NCI-H2227 (cell line): Measurements from ENCODE around the gene PCBD2.
A peak's percentile ranks its signal among the peaks of the same experiment; 100 is the strongest.
"Not testable (repeated sequence)": the region's sequence is repeated elsewhere in the genome, so short reads cannot be mapped to it uniquely, and the experiment has no call there.

Experiments
- DNase-seq: peaks from one replicate; lab custom pipeline; 2025; ENCODE audit not compliant: unreplicated experiment; lab: John Stamatoyannopoulos, UW

Gene PCBD2

DNA sequence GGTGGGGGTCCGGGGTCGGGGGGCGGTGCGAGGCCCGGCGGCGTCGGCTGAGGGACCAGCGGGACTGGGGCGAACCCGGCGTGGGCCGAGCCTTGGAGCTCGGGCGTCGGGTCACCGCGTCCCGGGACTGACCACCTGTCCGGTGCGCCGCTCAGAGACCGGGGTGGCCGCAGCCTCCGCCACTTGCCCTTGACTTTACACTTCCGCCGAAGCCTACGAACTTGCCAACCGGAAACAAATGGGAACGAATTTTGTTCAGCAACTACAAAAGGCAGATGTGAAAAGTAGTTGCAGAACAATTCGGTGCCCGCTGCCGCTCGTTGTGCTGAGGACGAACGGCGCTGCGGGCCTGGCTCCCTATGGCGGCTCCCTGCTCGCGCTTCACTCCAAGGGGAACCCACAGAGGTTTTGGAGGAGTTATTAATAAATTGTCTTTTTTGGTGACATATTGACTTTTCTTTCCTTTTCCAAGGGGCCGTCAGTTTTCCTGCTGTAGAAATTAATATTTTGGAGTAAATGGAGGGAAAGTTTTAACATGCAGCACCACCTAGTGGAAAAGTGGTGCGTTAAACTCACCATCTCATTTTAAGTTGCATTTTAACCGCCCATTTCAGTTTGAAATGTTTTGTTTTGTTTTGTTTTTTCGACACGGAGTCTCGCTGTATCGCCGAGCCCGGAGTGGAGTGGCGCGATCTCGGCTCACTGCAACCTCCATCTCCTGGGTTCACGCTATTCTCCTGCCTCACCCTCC, 490 bp downstream of the PCBD2 start:
- DNase-seq, result peak; percentile 75

DNA sequence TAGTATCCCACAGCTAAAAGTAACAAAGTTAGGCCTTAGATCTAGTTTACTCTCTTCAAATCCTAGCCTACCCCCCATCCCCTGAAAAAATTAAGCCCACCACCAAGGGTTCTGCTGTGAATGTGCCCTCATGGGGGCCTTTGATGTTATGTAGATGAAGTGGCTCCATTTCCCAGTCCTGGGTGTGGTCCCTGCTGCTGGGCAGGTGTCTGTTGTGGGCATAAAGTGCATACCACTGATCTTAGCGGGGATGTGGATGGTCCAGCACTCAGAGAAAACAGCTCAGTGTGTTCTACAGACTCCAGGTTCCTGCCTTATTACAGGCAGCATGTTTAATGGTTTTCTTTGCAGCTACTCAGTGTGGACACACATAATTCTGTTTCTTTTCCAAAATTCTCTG, 1.9 kb downstream of the PCBD2 start:
- DNase-seq, result no peak

DNA sequence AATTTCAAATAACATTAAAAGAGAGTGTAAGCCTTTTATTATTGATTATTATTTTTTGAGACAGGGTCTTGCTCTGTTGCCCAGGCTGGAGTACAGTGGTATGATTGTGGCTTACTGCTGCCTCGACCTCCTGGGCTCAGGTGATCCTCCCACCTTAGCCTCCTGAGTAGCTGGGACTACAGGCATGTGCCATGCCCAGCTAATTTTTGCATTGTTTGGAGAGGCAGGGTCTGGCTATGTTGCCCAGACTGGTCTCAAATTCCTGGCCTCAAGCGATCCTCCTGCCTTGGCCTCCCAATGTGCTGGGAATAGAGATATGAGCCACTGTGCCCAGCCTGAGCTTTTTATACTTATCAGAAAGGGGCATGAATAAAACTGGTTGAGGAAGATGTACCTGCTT, 5.8 kb downstream of the PCBD2 start:
- not testable (repeated sequence) for DNase-seq

DNA sequence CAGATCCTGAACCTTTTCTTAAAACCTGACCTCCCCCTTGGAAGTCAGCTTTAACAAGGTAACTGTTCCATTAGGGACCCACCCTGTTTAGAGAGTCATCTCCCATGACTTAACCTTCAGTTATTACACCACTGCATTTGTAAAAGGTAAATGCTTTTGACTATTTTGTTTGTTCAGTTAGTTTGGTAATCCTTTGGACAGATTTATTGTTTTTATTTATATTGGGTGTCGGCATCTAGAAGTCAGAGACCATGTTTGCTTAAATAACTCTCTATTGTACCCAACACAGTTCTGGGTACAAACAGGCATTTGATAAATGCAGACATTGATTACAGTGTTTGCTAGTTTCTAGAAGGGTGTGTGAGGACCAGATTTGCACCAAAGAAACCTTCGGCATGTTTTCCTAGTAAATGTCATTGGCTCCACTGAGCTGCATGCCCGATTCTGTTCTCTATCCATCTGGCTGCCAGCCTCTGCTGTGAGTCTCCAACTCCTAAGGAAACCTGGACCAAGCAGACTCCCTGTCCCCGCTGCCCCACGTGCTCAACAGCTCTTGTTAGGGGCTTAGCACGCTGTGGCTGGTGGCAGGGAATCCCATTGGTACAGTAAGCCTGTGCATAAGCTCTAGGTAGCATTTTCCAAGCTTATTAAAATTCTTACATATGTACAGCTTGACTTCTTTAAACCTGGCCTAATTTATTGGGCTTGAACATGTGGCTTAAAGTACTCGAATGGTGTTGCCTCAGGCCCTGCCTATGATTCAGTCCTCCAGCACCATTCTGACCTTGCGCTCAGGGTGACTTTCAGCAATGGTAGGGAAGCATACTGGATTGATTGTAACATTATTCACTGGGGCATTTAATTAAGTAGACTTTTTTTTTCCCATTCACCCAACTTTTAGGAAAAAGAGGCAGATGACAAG, 6.6 kb downstream of the PCBD2 start:
- DNase-seq, result no peak

DNA sequence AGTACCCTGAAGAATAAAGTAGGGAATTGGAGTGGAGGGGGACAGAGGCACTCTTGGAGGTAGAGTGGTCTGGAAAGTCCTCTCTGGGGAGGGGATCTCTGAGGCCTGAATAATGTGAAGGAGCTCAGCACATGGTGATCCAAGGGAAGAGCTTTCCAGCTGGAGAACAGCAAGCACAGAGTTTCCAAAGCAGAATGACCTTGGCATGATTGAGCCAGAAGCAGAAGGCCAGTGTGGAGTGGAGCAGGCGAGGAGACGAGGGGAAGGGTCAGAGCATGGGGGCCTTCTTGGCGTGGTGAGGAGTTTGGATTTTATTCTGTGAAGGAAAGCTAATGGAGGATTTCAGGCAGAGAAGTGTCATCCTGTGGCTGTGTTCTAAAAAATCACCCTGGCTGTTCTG, 8.3 kb downstream of the PCBD2 start:
- DNase-seq, result no peak

DNA sequence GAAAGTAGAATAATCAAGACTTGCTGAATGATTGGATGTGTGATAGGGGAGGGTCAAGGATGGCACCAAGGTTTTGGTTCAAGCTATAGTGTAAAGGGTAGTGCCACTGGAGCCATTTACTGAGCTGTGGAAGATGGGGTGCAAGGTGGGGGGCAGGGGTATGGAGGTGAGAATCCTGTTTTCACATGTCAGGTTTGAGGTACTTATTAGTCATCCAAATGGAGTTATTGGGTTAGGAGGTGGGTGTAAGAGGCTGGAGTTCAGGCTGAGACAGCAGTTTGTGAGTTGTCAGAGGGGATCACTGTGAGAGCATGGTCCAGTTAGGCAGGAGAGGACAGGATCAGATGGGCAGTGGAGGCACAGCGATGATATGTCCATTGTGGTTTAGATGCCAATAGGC, 8.9 kb downstream of the PCBD2 start:
- DNase-seq, result no peak

DNA sequence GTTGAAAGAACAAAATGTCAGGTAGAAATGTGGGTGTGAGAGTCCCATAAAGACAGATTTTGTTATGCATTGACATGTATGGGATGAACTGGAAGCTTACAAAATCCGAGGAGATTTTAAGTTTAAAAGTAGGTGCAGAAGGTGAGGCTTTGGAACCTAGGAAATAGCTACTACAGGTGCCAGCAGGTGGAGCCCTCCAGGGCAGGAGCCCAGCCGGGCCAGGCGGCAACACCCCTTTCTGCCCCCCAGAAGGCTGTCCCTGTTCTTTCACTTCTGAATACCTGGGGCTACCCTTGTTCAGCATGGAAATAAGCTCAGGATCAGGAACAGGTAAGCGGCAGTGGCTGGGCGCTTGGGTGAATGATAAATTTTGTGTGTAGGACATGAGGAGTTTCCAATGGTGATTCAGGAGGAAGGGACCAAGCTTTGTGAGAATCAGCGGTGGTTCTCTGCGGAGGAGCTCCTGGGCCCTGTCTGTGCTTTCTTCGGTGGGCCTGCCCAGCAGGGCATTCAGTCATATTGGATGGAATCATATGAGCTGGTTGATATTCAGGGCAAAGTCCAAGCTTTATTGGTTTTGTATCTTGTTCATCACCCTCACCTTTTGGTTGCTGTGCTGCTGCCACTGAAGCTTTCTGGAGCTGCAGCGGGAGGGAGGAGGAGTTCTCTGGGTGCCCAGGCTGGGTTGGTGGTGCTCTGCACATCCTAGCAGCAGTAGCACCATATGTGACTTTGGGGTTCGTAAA, 12.3 kb downstream of the PCBD2 start:
- no peak for DNase-seq

DNA sequence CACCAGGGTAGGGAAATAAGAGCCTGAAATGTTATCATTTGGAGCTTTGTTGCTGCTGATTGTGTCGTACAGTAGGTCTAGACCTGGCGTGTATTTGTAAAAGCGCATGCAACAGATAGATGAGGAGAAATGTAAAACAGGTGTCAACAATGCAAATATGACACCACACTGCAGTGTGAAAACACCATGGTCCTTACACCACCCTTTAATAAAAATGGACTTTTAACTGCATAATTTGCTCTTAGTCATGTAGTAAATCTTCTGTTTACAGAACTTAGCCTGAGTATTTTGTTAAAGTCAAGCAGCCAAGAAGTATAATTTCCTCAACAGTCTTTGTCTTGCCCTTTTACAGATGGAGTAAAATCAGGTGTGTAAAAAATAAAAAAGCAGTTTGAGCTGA, 13.9 kb downstream of the PCBD2 start:
- no peak for DNase-seq

DNA sequence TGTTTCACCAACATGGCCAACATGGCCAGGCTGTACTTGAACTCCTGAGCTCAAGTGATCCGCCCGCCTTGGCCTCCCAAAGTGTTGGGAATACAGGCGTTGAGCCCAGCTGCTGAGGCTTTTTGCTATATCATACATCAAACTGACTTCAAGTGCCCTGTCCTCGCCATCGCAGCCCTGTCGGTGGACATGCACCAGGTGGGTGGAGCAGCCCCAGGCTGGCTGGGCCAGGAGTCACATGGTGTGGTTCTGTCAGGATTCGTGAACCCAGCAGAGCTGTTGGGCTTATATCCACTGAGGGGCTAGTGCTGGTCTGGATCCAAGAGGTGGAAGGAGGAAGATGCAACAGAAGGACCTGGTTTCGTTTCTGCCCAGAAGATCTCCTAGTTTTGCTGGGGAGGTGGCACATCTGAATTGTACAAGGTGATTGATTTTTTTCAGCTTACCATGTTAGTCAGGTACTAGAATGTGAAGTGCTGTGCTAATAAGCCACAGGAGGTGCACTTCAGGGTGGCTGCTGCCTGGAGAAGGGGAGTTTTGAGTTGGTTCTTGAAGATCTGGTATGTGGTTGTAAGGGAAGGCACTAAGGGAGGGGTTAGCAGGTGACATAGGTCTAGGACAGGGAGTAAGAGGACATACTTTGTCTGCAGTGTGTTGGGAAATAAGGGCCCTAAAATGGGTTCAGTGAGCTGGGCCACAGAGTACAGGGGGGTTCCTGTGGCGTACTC, 16.1 kb downstream of the PCBD2 start:
- no peak for DNase-seq

DNA sequence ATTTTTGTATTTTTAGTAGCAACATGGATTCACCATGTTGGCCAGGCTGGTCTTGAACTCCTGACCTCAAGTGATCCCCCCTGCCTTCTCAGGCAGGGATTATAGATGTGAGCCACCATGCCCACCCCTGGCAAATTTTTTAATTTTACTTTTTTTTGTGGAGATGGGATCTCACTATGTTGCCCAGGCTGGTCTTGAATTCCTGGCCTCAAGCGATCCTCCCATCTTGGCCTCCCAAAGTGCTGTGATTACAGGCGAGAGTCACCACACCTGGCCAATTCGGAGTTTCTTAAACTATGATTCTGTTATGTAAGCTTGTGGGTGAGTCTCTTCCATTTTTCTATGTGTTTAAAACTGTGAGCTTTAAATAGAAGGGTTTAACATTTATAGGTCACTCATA, 27.6 kb downstream of the PCBD2 start:
- no peak for DNase-seq

DNA sequence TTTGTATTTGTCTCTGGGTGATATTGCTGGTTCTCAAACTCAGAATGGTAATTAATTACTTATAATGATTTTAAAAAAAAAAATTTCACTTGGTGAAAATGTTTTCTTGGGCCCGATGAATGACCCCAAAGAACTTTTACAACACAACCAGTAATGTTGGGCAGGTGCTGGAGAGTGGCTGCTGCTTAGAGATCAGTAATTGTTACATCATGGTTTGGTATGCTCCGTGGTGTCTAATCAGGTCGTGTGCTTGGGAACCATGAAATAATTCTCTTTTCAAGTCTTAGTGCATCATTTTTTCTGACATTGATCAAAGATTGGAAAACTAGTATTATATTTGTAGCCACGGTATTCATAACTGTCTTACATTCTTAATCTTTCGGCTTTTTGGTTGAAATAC, 29.3 kb downstream of the PCBD2 start:
- no peak for DNase-seq

DNA sequence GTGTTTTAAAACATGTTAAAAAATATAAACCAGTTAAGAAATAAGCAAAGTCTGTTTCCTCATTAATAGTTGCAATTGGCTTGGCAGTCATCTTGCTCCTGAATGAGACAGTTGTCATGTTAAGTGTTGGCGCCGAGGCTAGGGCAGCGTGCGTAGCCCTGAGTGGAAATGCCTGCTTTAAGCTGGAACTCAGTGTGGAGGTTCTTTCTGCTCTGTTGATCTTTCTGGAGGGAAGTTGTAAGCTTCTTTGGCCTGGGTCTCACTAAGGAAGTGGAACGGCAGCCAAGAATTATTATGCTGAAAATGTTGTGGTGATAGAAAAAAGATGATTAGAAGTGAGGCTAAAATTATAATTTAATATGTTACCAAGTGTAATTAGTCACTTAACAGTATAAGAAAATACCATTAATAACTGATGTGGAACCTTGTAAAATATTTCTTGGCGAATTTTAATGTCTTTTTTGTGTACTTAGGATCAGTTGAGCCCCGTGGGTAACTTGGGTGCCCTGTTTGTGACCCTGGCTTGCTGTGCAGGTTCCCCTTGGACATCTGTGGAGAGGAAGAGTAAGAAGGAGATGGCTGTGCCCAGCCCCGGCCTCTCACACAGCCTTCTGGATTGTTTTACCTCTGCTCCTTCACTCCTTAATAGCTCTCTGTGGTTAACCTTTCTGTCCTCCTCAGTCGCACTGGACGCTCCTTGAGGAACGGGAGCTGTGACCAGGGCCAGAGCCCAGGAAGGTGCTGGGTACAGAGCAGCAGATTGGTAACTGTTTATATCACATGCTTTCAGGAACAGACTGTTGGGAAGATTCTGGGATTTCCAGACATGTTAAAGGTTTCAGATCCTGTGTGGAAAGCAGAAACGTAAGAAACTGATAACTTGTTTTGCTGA, 31.0 kb downstream of the PCBD2 start:
- DNase-seq, result no peak

DNA sequence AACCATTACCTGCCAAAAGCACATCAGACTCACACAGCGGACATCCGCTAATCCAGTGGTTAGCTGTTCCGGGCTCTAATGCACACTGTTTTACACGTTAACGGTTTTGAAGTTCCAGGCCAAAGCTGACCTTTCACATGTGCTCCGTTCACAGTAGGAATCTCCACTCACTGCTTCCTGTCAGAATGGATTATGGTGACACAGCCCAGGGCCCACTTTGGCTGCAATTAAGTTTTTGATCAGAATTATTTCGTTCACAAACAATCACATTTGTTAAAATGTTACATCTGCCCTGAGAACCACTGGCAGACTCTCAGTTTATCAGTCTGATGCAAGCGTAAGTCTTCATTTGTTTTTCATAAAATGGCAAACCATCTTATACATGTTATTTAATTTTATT, 32.6 kb downstream of the PCBD2 start:
- no peak for DNase-seq

DNA sequence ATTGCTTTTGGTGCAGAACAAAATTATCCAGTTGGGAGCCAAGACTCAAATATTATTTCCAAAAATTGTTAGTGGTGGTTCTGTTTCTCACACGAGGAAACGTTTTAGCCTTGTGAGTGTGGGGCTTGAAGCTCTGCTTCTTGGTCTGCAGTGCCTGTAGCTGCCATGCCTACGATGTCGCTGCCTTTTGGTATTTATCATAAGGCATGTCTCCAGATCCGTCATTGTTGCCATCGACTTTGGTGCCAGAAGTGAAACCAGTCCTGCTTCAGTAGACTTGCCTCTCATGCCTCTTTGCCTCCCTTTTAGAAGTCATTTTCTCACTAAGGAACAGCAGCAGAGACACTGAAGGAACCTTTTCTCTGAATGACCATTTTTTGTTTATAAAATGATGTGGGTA, 33.1 kb downstream of the PCBD2 start:
- DNase-seq, result no peak

DNA sequence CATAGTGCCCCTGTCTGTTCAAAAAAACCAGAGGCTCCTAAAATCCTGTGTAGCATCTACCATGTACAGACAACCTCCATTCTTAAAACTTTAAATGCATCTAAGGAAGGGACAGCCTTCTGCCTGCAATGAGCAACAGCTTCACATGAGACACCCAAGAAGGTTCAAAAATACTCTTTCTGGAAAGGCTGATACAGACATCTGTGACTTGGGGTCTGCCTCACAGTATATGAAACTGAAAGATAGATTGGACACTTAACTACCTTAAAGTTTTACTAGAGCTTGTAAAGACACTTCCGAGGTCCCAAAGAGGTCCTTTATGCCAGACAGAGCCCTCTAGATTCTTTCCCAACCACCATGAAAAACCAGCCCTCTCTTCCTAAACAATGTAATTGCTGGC, 34.6 kb downstream of the PCBD2 start:
- DNase-seq, result no peak

DNA sequence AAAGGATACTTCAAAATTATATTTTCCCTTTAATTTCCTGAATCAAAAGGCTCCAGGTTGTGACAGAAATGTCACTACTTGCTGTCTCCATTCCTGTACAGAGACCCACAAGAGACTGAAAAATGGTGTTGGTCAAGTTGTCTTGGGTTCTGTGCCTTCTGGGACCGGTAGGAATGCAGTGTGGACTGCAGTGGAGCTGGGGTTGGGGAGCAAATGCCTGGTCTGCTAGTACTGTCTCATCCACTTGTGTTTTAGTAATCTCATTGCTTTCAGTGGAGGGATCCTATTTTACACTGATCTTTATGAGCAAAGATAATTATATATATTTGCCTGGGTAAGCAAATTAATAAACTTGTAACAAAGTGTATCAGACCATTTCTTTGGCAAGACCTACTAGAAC, 38.6 kb downstream of the PCBD2 start:
- DNase-seq, result no peak

DNA sequence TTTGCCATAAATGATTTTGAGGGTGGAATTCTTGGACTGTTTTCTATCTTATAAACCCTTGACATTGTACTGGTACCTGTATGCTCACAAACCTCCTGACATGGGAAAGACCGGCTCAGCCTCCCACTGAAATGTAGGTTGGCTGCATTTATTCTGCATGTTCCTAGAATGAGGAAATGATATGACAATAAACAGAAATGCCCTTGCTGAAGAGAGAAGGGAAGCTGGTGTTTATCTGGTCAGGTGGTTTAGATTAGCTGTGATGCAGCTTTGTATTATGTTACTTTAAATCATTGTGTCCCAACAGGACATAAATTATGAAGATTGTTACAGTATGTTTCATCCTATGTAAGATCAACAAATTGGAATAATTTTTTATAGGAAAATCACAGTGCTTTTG, 39.7 kb downstream of the PCBD2 start:
- no peak for DNase-seq

DNA sequence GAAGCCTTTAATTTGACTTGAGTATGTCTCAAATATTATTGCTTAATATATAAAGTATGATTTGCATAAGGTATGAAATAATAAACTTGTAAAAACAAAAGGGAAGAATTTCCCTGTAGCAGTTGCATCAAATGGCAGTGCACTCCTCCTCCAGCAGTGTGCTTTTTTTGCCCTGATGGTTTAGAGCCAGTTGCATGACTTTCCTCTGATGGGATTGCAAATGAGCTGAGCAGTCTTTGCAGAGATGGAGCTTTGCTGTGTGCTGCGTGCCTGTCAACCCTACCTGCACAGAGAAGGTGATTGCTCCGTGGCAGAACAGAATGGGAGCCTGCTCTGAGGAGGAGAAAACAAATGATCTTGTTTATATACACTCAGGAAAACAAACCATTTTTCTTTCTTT, 40.1 kb downstream of the PCBD2 start:
- DNase-seq, result peak; percentile 1

DNA sequence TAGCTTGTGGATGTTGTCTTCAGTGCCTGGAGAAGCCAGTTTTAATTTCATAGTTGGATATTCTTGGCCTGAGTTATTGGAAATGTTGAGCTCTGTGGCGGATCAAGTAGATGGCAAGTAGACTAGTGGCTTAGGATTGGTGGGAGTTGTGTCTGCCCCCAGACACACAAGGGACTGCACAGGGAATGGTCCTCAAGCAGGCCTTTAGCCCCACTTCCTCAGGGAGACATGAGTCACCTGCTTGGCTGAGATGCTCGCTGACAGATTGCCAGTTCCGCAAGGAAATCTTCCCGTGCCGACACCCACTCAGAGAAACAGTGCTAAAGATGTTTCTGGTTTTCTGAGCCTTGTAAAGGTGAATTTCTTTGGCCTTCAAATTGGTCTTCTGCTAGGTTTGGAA, 44.0 kb downstream of the PCBD2 start:
- DNase-seq, result no peak

DNA sequence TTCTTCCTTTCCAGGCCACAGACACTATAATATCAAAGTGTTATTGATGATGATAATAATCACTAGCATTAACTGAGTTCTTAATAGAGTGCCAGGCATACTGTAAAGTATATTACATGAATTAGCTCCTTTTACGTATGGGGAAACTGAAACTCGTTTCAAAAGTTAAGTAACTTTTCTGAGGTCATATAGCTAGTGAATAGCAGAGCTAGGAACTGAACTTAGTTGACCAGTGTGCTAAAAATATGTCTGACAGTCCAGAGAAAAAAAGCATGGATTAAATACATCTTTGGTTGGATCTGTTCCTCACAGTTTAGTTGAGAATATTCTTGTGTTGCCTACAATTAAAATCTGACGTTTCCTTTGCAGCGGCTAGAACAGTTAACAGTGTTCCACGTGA, 44.4 kb downstream of the PCBD2 start:
- DNase-seq, result no peak
